ENCODE results near the gene GPR21.

The GPR21 gene

GRCh38 chr9:122998448-122998847 lies 35.0 kb upstream of the GPR21 start:
- in situ Hi-C loops (cut with MboI; ENCODE audit: low sequenced_read_pairs, unreplicated experiment), result loop anchor here (25.0 kb wide), 1 partner anchor 536 kb away; no protein-coding TSS in a partner anchor
- TF ChIP-seq, protein P1, sequence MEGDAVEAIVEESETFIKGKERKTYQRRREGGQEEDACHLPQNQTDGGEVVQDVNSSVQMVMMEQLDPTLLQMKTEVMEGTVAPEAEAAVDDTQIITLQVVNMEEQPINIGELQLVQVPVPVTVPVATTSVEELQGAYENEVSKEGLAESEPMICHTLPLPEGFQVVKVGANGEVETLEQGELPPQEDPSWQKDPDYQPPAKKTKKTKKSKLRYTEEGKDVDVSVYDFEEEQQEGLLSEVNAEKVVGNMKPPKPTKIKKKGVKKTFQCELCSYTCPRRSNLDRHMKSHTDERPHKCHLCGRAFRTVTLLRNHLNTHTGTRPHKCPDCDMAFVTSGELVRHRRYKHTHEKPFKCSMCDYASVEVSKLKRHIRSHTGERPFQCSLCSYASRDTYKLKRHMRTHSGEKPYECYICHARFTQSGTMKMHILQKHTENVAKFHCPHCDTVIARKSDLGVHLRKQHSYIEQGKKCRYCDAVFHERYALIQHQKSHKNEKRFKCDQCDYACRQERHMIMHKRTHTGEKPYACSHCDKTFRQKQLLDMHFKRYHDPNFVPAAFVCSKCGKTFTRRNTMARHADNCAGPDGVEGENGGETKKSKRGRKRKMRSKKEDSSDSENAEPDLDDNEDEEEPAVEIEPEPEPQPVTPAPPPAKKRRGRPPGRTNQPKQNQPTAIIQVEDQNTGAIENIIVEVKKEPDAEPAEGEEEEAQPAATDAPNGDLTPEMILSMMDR (IDR thresholded peaks at IDR 0.05; ENCODE audit: borderline replicate concordance, control extremely low read depth, extremely low read depth, insufficient read depth, missing control alignments), result no peak
- DNase-seq (ENCODE audit: low spot score), result no peak

GRCh38 chr9:123000371-123001068 lies 32.9 kb upstream of the GPR21 start:
- in situ Hi-C loops (cut with MboI; ENCODE audit: low sequenced_read_pairs, unreplicated experiment), result no loop called here
- DNase-seq (ENCODE audit: low spot score), result no peak
- TF ChIP-seq, protein P1 (IDR thresholded peaks at IDR 0.05; ENCODE audit: borderline replicate concordance, control extremely low read depth, extremely low read depth, insufficient read depth, missing control alignments), result no peak

DNA sequence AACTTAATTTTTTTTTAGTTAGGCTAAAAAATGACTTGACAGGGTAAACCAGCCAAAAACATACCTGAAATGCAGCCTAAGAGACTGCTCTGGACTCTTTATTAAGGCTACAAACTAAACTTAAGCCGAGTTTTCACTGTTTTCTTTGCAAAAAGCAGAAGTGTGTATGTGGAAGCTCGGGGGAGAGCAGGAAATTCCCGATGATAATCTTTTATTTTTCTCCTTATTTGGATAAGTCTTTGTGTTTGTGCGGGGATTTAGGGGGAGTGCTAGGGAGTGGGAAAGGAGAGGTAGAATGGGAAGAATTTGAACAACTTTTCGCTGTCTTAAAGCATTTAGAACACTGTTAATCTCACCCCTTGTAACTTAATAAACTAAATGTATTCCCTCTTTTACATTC lies 30.7 kb upstream of the GPR21 start:
- DNase-seq (ENCODE audit: low spot score), result no peak
- in situ Hi-C loops (cut with MboI; ENCODE audit: low sequenced_read_pairs, unreplicated experiment), result no loop called here
- TF ChIP-seq, protein P1 (IDR thresholded peaks at IDR 0.05; ENCODE audit: borderline replicate concordance, control extremely low read depth, extremely low read depth, insufficient read depth, missing control alignments), result no peak

DNA sequence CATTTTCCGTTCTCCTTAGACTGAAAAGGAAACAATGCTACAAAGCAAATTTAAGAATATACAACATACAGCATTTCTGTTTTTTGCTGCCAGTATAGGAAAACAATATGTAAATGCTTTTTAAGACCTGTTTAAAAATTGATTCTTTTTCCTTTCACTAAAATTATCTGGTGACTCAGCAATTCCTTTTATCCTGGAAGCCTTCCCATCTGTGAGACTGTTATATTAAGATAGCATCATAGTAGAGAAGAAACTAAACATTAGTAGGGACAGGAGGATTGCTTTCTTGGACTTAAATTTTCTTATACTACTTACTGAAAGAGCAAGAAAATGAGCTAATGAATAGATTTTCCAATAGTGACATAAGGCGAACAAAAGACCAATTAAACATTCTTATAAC lies 30.0 kb upstream of the GPR21 start:
- in situ Hi-C loops (cut with MboI; ENCODE audit: low sequenced_read_pairs, unreplicated experiment), result no loop called here
- TF ChIP-seq, protein P1 (IDR thresholded peaks at IDR 0.05; ENCODE audit: borderline replicate concordance, control extremely low read depth, extremely low read depth, insufficient read depth, missing control alignments), result no peak
- no peak for DNase-seq (ENCODE audit: low spot score)

DNA sequence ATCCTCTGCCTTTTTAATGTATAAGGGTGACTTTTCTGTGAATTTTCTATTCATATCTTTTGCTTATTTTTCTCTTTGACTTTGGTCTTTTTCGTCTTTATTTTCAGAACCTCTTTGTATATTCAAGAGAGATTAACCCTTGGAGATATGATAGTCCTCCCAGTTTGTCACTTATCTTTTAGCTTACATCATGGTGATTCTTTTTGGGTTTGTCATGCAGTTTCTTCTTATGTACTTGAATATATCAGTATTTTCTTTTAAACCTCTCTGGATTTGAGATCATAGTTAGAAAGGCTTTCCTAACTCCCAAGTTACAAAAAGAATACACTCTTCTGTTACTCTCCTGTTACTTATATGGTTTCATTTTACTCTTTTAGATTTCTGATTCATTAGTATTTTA lies 27.5 kb upstream of the GPR21 start:
- TF ChIP-seq, protein P1 (IDR thresholded peaks at IDR 0.05; ENCODE audit: borderline replicate concordance, control extremely low read depth, extremely low read depth, insufficient read depth, missing control alignments), result no peak
- no peak for DNase-seq (ENCODE audit: low spot score)
- in situ Hi-C loops (cut with MboI; ENCODE audit: low sequenced_read_pairs, unreplicated experiment), result no loop called here

DNA sequence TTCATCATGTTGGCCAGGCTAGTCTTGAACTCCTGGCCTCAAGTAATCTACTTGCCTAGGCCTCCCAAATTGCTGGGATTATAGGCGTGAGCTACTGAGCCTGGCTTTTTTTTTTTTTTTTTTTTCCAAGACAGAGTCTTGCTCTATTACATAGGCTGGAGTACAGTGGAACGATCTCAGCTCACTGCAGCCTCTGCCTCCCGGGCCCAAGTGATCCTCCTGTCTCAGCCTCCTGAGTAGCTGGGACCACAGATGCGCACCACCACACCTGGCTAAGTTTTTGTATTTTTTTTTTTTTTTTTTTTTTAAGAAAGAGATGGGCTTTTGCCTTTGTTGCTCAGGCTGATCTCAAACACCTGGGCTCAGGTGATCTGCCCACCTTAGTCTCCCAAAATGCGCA lies 26.2 kb upstream of the GPR21 start:
- TF ChIP-seq, protein P1 (IDR thresholded peaks at IDR 0.05; ENCODE audit: borderline replicate concordance, control extremely low read depth, extremely low read depth, insufficient read depth, missing control alignments), result no peak
- in situ Hi-C loops (cut with MboI; ENCODE audit: low sequenced_read_pairs, unreplicated experiment), result no loop called here

More for the DNA sequence above, 26.2 kb upstream of the GPR21 start:
- DNase-seq (ENCODE audit: low spot score), result no peak
